ENCODE measurements around the gene HNRNPDL.
A peak's percentile ranks its signal among the peaks of the same experiment; 100 is the strongest.

HNRNPDL gene

GRCh38 chr4:82434949-82435348, 4.7 kb upstream of the HNRNPDL start:
- Histone ChIP-seq H3K27ac (ENCODE audit: low read depth in 2 of 2, low read length in 2 of 2) (no peak overlapping the region), H3K36me3 (ENCODE audit: control insufficient read depth in 2 of 2, insufficient read depth in 2 of 2, low read length in 2 of 2) (peaks cover 0 to 2% of the 10 kb centered on the region in 2 donors), H3K4me1 (ENCODE audit: control insufficient read depth in 2 of 2, insufficient read depth in 2 of 2, low read length in 2 of 2) (peaks cover 7 to 9% of the 10 kb centered on the region in 2 donors), H3K4me3 (ENCODE audit: low read length in 2 of 2) (no peak overlapping the region), H3K27me3 (ENCODE audit: control insufficient read depth in 2 of 2, insufficient read depth in 2 of 2, low read length in 2 of 2) (no peaks in the 10 kb centered on the region), H3K9ac (ENCODE audit: low read depth in 1 of 2, low read length in 2 of 2) (no peak overlapping the region), H3K9me3 (ENCODE audit: control insufficient read depth in 2 of 2, low read length in 2 of 2) (no peaks in the 10 kb centered on the region)

GRCh38 chr4:82433791-82434190, 3.5 kb upstream of the HNRNPDL start:
- Histone ChIP-seq H3K4me1 (ENCODE audit: control insufficient read depth in 2 of 2, insufficient read depth in 2 of 2, low read length in 2 of 2) (peaks cover 7 to 9% of the 10 kb centered on the region in 2 donors), H3K4me3 (ENCODE audit: low read length in 2 of 2) (no peak overlapping the region), H3K27ac (ENCODE audit: low read depth in 2 of 2, low read length in 2 of 2) (no peak overlapping the region), H3K36me3 (ENCODE audit: control insufficient read depth in 2 of 2, insufficient read depth in 2 of 2, low read length in 2 of 2) (peaks cover 0 to 2% of the 10 kb centered on the region in 2 donors), H3K9me3 (ENCODE audit: control insufficient read depth in 2 of 2, low read length in 2 of 2) (no peaks in the 10 kb centered on the region), H3K9ac (ENCODE audit: low read depth in 1 of 2, low read length in 2 of 2) (no peak overlapping the region), H3K27me3 (ENCODE audit: control insufficient read depth in 2 of 2, insufficient read depth in 2 of 2, low read length in 2 of 2) (no peaks in the 10 kb centered on the region)

GRCh38 chr4:82432596-82432995, 2.3 kb upstream of the HNRNPDL start:
- H3K4me3 ChIP-seq (ENCODE audit: low read length in 2 of 2) = no peak overlapping the region
- H3K36me3 ChIP-seq (ENCODE audit: control insufficient read depth in 2 of 2, insufficient read depth in 2 of 2, low read length in 2 of 2) = peaks cover under 1 to 5% of the 10 kb centered on the region in 2 donors
- no peaks in the 10 kb centered on the region for H3K9me3 ChIP-seq (ENCODE audit: control insufficient read depth in 2 of 2, low read length in 2 of 2)
- no peak overlapping the region for H3K27ac ChIP-seq (ENCODE audit: low read depth in 2 of 2, low read length in 2 of 2)
- H3K9ac ChIP-seq (ENCODE audit: low read depth in 1 of 2, low read length in 2 of 2) = no peak overlapping the region
- H3K27me3 ChIP-seq (ENCODE audit: control insufficient read depth in 2 of 2, insufficient read depth in 2 of 2, low read length in 2 of 2) = no peaks in the 10 kb centered on the region
- H3K4me1 ChIP-seq (ENCODE audit: control insufficient read depth in 2 of 2, insufficient read depth in 2 of 2, low read length in 2 of 2) = peaks cover 14% of the 10 kb centered on the region in 2 donors

- peaks cover 6 to 10% of the 10 kb centered on the region in 2 donors for H3K36me3 ChIP-seq (ENCODE audit: control insufficient read depth in 2 of 2, insufficient read depth in 2 of 2, low read length in 2 of 2)
- H3K9me3 ChIP-seq (ENCODE audit: control insufficient read depth in 2 of 2, low read length in 2 of 2) = no peaks in the 10 kb centered on the region
- no peaks in the 10 kb centered on the region for H3K27me3 ChIP-seq (ENCODE audit: control insufficient read depth in 2 of 2, insufficient read depth in 2 of 2, low read length in 2 of 2)
- H3K4me1 ChIP-seq (ENCODE audit: control insufficient read depth in 2 of 2, insufficient read depth in 2 of 2, low read length in 2 of 2) = peaks cover 19 to 20% of the 10 kb centered on the region in 2 donors
- H3K9ac ChIP-seq (ENCODE audit: low read depth in 1 of 2, low read length in 2 of 2) = no peak overlapping the region
- peak overlapping the region in 1 of 2 donors; percentile 94 for H3K4me3 ChIP-seq (ENCODE audit: low read length in 2 of 2)
- H3K27ac ChIP-seq (ENCODE audit: low read depth in 2 of 2, low read length in 2 of 2) = no peak overlapping the region
Measured at GRCh38 chr4:82431831-82432230, 1.6 kb upstream of the HNRNPDL start.

- peaks cover 13 to 17% of the 10 kb centered on the region in 2 donors for H3K36me3 ChIP-seq (ENCODE audit: control insufficient read depth in 2 of 2, insufficient read depth in 2 of 2, low read length in 2 of 2)
- H3K9ac ChIP-seq (ENCODE audit: low read depth in 1 of 2, low read length in 2 of 2) = peak overlapping the region; percentile 77 to 79
- peak overlapping the region; percentile 81 to 99 for H3K27ac ChIP-seq (ENCODE audit: low read depth in 2 of 2, low read length in 2 of 2)
- H3K9me3 ChIP-seq (ENCODE audit: control insufficient read depth in 2 of 2, low read length in 2 of 2) = no peaks in the 10 kb centered on the region
- H3K27me3 ChIP-seq (ENCODE audit: control insufficient read depth in 2 of 2, insufficient read depth in 2 of 2, low read length in 2 of 2) = no peaks in the 10 kb centered on the region
- peak overlapping the region; percentile 70 to 94 for H3K4me3 ChIP-seq (ENCODE audit: low read length in 2 of 2)
- peaks cover 23 to 24% of the 10 kb centered on the region in 2 donors for H3K4me1 ChIP-seq (ENCODE audit: control insufficient read depth in 2 of 2, insufficient read depth in 2 of 2, low read length in 2 of 2)
Measured at GRCh38 chr4:82430964-82431745, 893 bp upstream of the HNRNPDL start.

- Histone ChIP-seq H3K4me3 (ENCODE audit: low read length in 2 of 2) (peak overlapping the region; percentile 70 to 94), H3K27me3 (ENCODE audit: control insufficient read depth in 2 of 2, insufficient read depth in 2 of 2, low read length in 2 of 2) (no peaks in the 10 kb centered on the region), H3K36me3 (ENCODE audit: control insufficient read depth in 2 of 2, insufficient read depth in 2 of 2, low read length in 2 of 2) (peaks cover 27 to 31% of the 10 kb centered on the region in 2 donors), H3K9ac (ENCODE audit: low read depth in 1 of 2, low read length in 2 of 2) (peak overlapping the region; percentile 79 to 99), H3K27ac (ENCODE audit: low read depth in 2 of 2, low read length in 2 of 2) (peak overlapping the region; percentile 81 to 99), H3K9me3 (ENCODE audit: control insufficient read depth in 2 of 2, low read length in 2 of 2) (no peaks in the 10 kb centered on the region), H3K4me1 (ENCODE audit: control insufficient read depth in 2 of 2, insufficient read depth in 2 of 2, low read length in 2 of 2) (peaks cover 23 to 24% of the 10 kb centered on the region in 2 donors)
Measured at GRCh38 chr4:82429728-82430192, 502 bp downstream of the HNRNPDL start.

GRCh38 chr4:82428969-82429727, 1.1 kb downstream of the HNRNPDL start:
- H3K4me1 ChIP-seq (ENCODE audit: control insufficient read depth in 2 of 2, insufficient read depth in 2 of 2, low read length in 2 of 2) = peaks cover 23 to 24% of the 10 kb centered on the region in 2 donors
- peaks cover 33 to 37% of the 10 kb centered on the region in 2 donors for H3K36me3 ChIP-seq (ENCODE audit: control insufficient read depth in 2 of 2, insufficient read depth in 2 of 2, low read length in 2 of 2)
- no peaks in the 10 kb centered on the region for H3K27me3 ChIP-seq (ENCODE audit: control insufficient read depth in 2 of 2, insufficient read depth in 2 of 2, low read length in 2 of 2)
- peak overlapping the region; percentile 79 to 99 for H3K9ac ChIP-seq (ENCODE audit: low read depth in 1 of 2, low read length in 2 of 2)
- peak overlapping the region; percentile 81 to 99 for H3K27ac ChIP-seq (ENCODE audit: low read depth in 2 of 2, low read length in 2 of 2)
- H3K4me3 ChIP-seq (ENCODE audit: low read length in 2 of 2) = peak overlapping the region; percentile 70 to 94
- H3K9me3 ChIP-seq (ENCODE audit: control insufficient read depth in 2 of 2, low read length in 2 of 2) = no peaks in the 10 kb centered on the region

GRCh38 chr4:82428526-82428968, 1.7 kb downstream of the HNRNPDL start:
- Histone ChIP-seq H3K4me1 (ENCODE audit: control insufficient read depth in 2 of 2, insufficient read depth in 2 of 2, low read length in 2 of 2) (peaks cover 23 to 24% of the 10 kb centered on the region in 2 donors), H3K9me3 (ENCODE audit: control insufficient read depth in 2 of 2, low read length in 2 of 2) (no peaks in the 10 kb centered on the region), H3K9ac (ENCODE audit: low read depth in 1 of 2, low read length in 2 of 2) (peak overlapping the region; percentile 69 to 79), H3K4me3 (ENCODE audit: low read length in 2 of 2) (peak overlapping the region; percentile 70 to 94), H3K36me3 (ENCODE audit: control insufficient read depth in 2 of 2, insufficient read depth in 2 of 2, low read length in 2 of 2) (peaks cover 39 to 43% of the 10 kb centered on the region in 2 donors), H3K27ac (ENCODE audit: low read depth in 2 of 2, low read length in 2 of 2) (peak overlapping the region; percentile 81 to 99), H3K27me3 (ENCODE audit: control insufficient read depth in 2 of 2, insufficient read depth in 2 of 2, low read length in 2 of 2) (no peaks in the 10 kb centered on the region)

- Histone ChIP-seq H3K9ac (ENCODE audit: low read depth in 1 of 2, low read length in 2 of 2) (no peak overlapping the region), H3K27ac (ENCODE audit: low read depth in 2 of 2, low read length in 2 of 2) (no peak overlapping the region), H3K4me1 (ENCODE audit: control insufficient read depth in 2 of 2, insufficient read depth in 2 of 2, low read length in 2 of 2) (peaks cover 14 to 16% of the 10 kb centered on the region in 2 donors), H3K27me3 (ENCODE audit: control insufficient read depth in 2 of 2, insufficient read depth in 2 of 2, low read length in 2 of 2) (no peaks in the 10 kb centered on the region), H3K9me3 (ENCODE audit: control insufficient read depth in 2 of 2, low read length in 2 of 2) (no peaks in the 10 kb centered on the region), H3K36me3 (ENCODE audit: control insufficient read depth in 2 of 2, insufficient read depth in 2 of 2, low read length in 2 of 2) (peaks cover 47 to 56% of the 10 kb centered on the region in 2 donors), H3K4me3 (ENCODE audit: low read length in 2 of 2) (no peak overlapping the region)
Measured at GRCh38 chr4:82425478-82425877, 4.8 kb downstream of the HNRNPDL start.
